ENCODE measurements around the gene RAD51B.

RAD51B gene

GRCh38 chr14:68229423-68230100 lies 410.0 kb downstream of the RAD51B start:
- no peak for DNase-seq
- no peak for TF ChIP-seq CTCF (IDR thresholded peaks at IDR 0.05; ENCODE audit: low read depth, low read length, missing control alignments)
- no peak overlapping the region for H3K4me3 ChIP-seq (ENCODE audit: low read depth, low read length)
- in situ Hi-C loops (cut with HindIII; ENCODE audit: low pct_ligation_motif_present, low sequenced_read_pairs): no loop called here
- no peak overlapping the region for H3K27ac ChIP-seq
- no peaks in the 10 kb centered on the region for H3K27me3 ChIP-seq (replicated peaks)
- no peaks in the 10 kb centered on the region for H3K36me3 ChIP-seq (replicated peaks)

GRCh38 chr14:68230202-68230949 lies 410.8 kb downstream of the RAD51B start:
- Histone ChIP-seq H3K27me3 (replicated peaks) (no peaks in the 10 kb centered on the region), H3K36me3 (replicated peaks) (no peaks in the 10 kb centered on the region), H3K27ac (peak overlapping the region; percentile 95), H3K4me3 (ENCODE audit: low read depth, low read length) (no peak overlapping the region)
- DNase-seq: no peak
- in situ Hi-C loops (cut with HindIII; ENCODE audit: low pct_ligation_motif_present, low sequenced_read_pairs): no loop called here
- no peak for TF ChIP-seq CTCF (IDR thresholded peaks at IDR 0.05; ENCODE audit: low read depth, low read length, missing control alignments)

- no peak for DNase-seq
- Histone ChIP-seq H3K36me3 (replicated peaks) (no peaks in the 10 kb centered on the region), H3K27ac (peak overlapping the region; percentile 95), H3K4me3 (ENCODE audit: low read depth, low read length) (no peak overlapping the region), H3K27me3 (replicated peaks) (no peaks in the 10 kb centered on the region)
- TF ChIP-seq CTCF (IDR thresholded peaks at IDR 0.05; ENCODE audit: low read depth, low read length, missing control alignments): no peak
- in situ Hi-C loops (cut with HindIII; ENCODE audit: low pct_ligation_motif_present, low sequenced_read_pairs): no loop called here
These were observed 411.6 kb downstream of the RAD51B start for GRCh38 chr14:68230950-68231717.

GRCh38 chr14:68231898-68232297 lies 412.3 kb downstream of the RAD51B start:
- TF ChIP-seq CTCF (IDR thresholded peaks at IDR 0.05; ENCODE audit: low read depth, low read length, missing control alignments): no peak
- DNase-seq: no peak
- Histone ChIP-seq H3K27me3 (replicated peaks) (no peaks in the 10 kb centered on the region), H3K4me3 (ENCODE audit: low read depth, low read length) (no peak overlapping the region), H3K27ac (peak overlapping the region; percentile 95), H3K36me3 (replicated peaks) (no peaks in the 10 kb centered on the region)
- in situ Hi-C loops (cut with HindIII; ENCODE audit: low pct_ligation_motif_present, low sequenced_read_pairs): no loop called here

- in situ Hi-C loops (cut with HindIII; ENCODE audit: low pct_ligation_motif_present, low sequenced_read_pairs): no loop called here
These were observed 412.9 kb downstream of the RAD51B start for GRCh38 chr14:68232300-68233055.

More at GRCh38 chr14:68232300-68233055, 412.9 kb downstream of the RAD51B start:
- Histone ChIP-seq H3K36me3 (replicated peaks) (no peaks in the 10 kb centered on the region), H3K4me3 (ENCODE audit: low read depth, low read length) (no peak overlapping the region), H3K27me3 (replicated peaks) (no peaks in the 10 kb centered on the region), H3K27ac (peak overlapping the region; percentile 95)
- TF ChIP-seq CTCF (IDR thresholded peaks at IDR 0.05; ENCODE audit: low read depth, low read length, missing control alignments): no peak
- peak; percentile 99 for DNase-seq
